Naive thymus-derived CD8-positive, alpha-beta T cell (primary cell): ENCODE results near the gene C11orf58. TPM values are rescaled to one million over a fixed set of nuclear protein-coding genes. Genes with fewer than 3 reads are reported as not detected.

ENCODE experiments used
- ATAC-seq, 2 donors: fragments of 150-1000 bp; cut with Tn5 transposase in 1 of 2; sonication (Bioruptor Pico), chemical (Tn5 transposase) in 1 of 2; 1 replicate in 1 of 2; 2 replicates in 1 of 2; pipeline ENCODE4 v1.10.0; 2021; ENCODE audit warnings: mild to moderate bottlenecking in 2 of 2, moderate library complexity in 2 of 2
- POLR2A ChIA-PET: fragments of 350-600 bp; sonication (Branson Sonifier 250); formaldehyde crosslinking; loops from one replicate; lab custom pipeline; 2021; ENCODE audit warnings: antibody characterized with exemption; lab: Charles Lee
- DNase-seq, 10 donors: peaks; one replicate each; pipeline versions ENCODE4 v3.0.0 to v3.0.0-alpha.2; 2020 to 2022
- H3K27ac Mint-ChIP-seq, 10 donors: one replicate each; pipeline ENCODE4 v1.8.0; 2020 to 2022; ENCODE audit warnings: mild to moderate bottlenecking in 10 of 10, mixed read lengths in 10 of 10, moderate library complexity in 4 of 10, inconsistent platforms in 1 of 10
- H3K27me3 Mint-ChIP-seq, 5 donors: one replicate each; pipeline ENCODE4 v1.8.0; 2021 to 2022; ENCODE audit warnings: mixed read lengths in 5 of 5
- H3K36me3 Mint-ChIP-seq, 3 donors: one replicate each; pipeline ENCODE4 v1.8.0; 2020 to 2022; ENCODE audit warnings: mixed read lengths in 3 of 3, mild to moderate bottlenecking in 2 of 3, inconsistent platforms in 1 of 3
- H3K4me1 Mint-ChIP-seq, 4 donors: one replicate each; pipeline ENCODE4 v1.8.0; 2021 to 2022; ENCODE audit warnings: mixed read lengths in 4 of 4
- H3K4me3 Mint-ChIP-seq, 10 donors: one replicate each; pipeline ENCODE4 v1.8.0; 2020 to 2022; ENCODE audit warnings: mild to moderate bottlenecking in 10 of 10, mixed read lengths in 10 of 10, moderate library complexity in 6 of 10, inconsistent platforms in 1 of 10
- H3K9me3 Mint-ChIP-seq, 9 donors: one replicate each; pipeline ENCODE4 v1.8.0; 2020 to 2022; ENCODE audit warnings: mixed read lengths in 9 of 9, mild to moderate bottlenecking in 3 of 9, inconsistent platforms in 1 of 9, moderate library complexity in 1 of 9
- polyA plus RNA-seq, 3 donors: library from polyadenylated mRNA; unstranded; fragments of 300-500 nt; fragmentation: Illumina TruSeq; gene quantifications; one replicate each; pipeline ENCODE4 v1.2.3, GENCODE V29; 2021
- total RNA-seq, 8 experiments: library from RNA in 2 of 8; stranded (reverse) in 2 of 8; gene quantifications; one replicate each; pipeline ENCODE4 v1.2.3 and lab custom pipeline; 2021 to 2026

The C11orf58 gene
- total and polyA plus RNA-seq, 5 experiments from 2014 or later: 169 to 195 (median 181) TPM

GRCh38 chr11:16789560-16790485, 51.4 kb downstream of the C11orf58 start:
- no peak overlapping the region for H3K27ac Mint-ChIP-seq

GRCh38 chr11:16790486-16791190, 52.2 kb downstream of the C11orf58 start:
- Mint-ChIP-seq H3K36me3 (no peaks in the 10 kb centered on the region), H3K27ac (no peak overlapping the region), H3K9me3 (no peaks in the 10 kb centered on the region), H3K4me1 (peaks cover 6 to 11% (median 8%) of the 10 kb centered on the region in 4 donors), H3K4me3 (no peak overlapping the region), H3K27me3 (no peaks in the 10 kb centered on the region)
- POLR2A ChIA-PET: no interaction called here
- DNase-seq: no peak
- ATAC-seq: no peak

More at GRCh38 chr11:16789560-16790485, 51.4 kb downstream of the C11orf58 start:
- Mint-ChIP-seq H3K36me3 (no peaks in the 10 kb centered on the region), H3K4me3 (no peak overlapping the region), H3K9me3 (no peaks in the 10 kb centered on the region), H3K4me1 (peaks cover under 1 to 6% (median 4%) of the 10 kb centered on the region in 4 donors), H3K27me3 (no peaks in the 10 kb centered on the region)
- ATAC-seq (no peak), DNase-seq (no peak)
- POLR2A ChIA-PET: no interaction called here

- H3K4me1 Mint-ChIP-seq: peaks cover 6 to 11% (median 7%) of the 10 kb centered on the region in 4 donors
- no peak for DNase-seq
- no peaks in the 10 kb centered on the region for H3K27me3 Mint-ChIP-seq
- POLR2A ChIA-PET: no interaction called here
- no peak for ATAC-seq
- no peaks in the 10 kb centered on the region for H3K36me3 Mint-ChIP-seq
- H3K9me3 Mint-ChIP-seq: no peaks in the 10 kb centered on the region
- H3K27ac Mint-ChIP-seq: no peak overlapping the region
- no peak overlapping the region for H3K4me3 Mint-ChIP-seq
Measured at GRCh38 chr11:16791191-16791961, 52.9 kb downstream of the C11orf58 start.

- Mint-ChIP-seq H3K4me1 (peaks cover 6 to 11% (median 7%) of the 10 kb centered on the region in 4 donors), H3K27ac (no peak overlapping the region), H3K4me3 (no peak overlapping the region), H3K36me3 (no peaks in the 10 kb centered on the region), H3K9me3 (no peaks in the 10 kb centered on the region), H3K27me3 (no peaks in the 10 kb centered on the region)
- ATAC-seq: no peak
- no peak for DNase-seq
- POLR2A ChIA-PET: no interaction called here
Measured at GRCh38 chr11:16792426-16792825, 54.0 kb downstream of the C11orf58 start.

- Mint-ChIP-seq H3K9me3 (no peaks in the 10 kb centered on the region), H3K27ac (no peak overlapping the region), H3K4me3 (no peak overlapping the region), H3K27me3 (no peaks in the 10 kb centered on the region), H3K36me3 (no peaks in the 10 kb centered on the region), H3K4me1 (peaks cover 6 to 11% (median 7%) of the 10 kb centered on the region in 4 donors)
- DNase-seq (no peak), ATAC-seq (no peak)
- POLR2A ChIA-PET: no interaction called here
Measured at GRCh38 chr11:16793009-16793408, 54.6 kb downstream of the C11orf58 start.

GRCh38 chr11:16793511-16793910, 55.1 kb downstream of the C11orf58 start:
- peak overlapping the region in 1 of 10 donors; percentile 19 for H3K27ac Mint-ChIP-seq
- ATAC-seq: no peak

GRCh38 chr11:16794047-16794818, 55.8 kb downstream of the C11orf58 start:
- Mint-ChIP-seq H3K27ac (peak overlapping the region in 1 of 10 donors; percentile 89), H3K27me3 (no peaks in the 10 kb centered on the region), H3K9me3 (no peaks in the 10 kb centered on the region), H3K4me3 (no peak overlapping the region), H3K4me1 (peaks cover 6 to 11% (median 7%) of the 10 kb centered on the region in 4 donors), H3K36me3 (no peaks in the 10 kb centered on the region)
- ATAC-seq (no peak), DNase-seq (no peak)
- POLR2A ChIA-PET: no interaction called here

More at GRCh38 chr11:16793511-16793910, 55.1 kb downstream of the C11orf58 start:
- no peaks in the 10 kb centered on the region for H3K9me3 Mint-ChIP-seq
- peaks cover 6 to 11% (median 7%) of the 10 kb centered on the region in 4 donors for H3K4me1 Mint-ChIP-seq
- DNase-seq: no peak
- H3K4me3 Mint-ChIP-seq: no peak overlapping the region
- no peaks in the 10 kb centered on the region for H3K27me3 Mint-ChIP-seq
- POLR2A ChIA-PET: no interaction called here
- H3K36me3 Mint-ChIP-seq: no peaks in the 10 kb centered on the region

- ATAC-seq (peak in 1 of 2 donors; percentile 56), DNase-seq (peak in 2 of 10 donors; percentile 11 to 23)
- Mint-ChIP-seq H3K4me1 (peaks cover 6 to 11% (median 7%) of the 10 kb centered on the region in 4 donors), H3K27ac (peak overlapping the region in 7 of 10 donors; percentile 23 to 89 (median 63)), H3K4me3 (peak overlapping the region in 2 of 10 donors; percentile 2 to 14), H3K9me3 (no peaks in the 10 kb centered on the region), H3K27me3 (no peaks in the 10 kb centered on the region), H3K36me3 (no peaks in the 10 kb centered on the region)
- POLR2A ChIA-PET: no interaction called here
Measured at GRCh38 chr11:16795146-16795545, 56.7 kb downstream of the C11orf58 start.

GRCh38 chr11:16796311-16796710, 57.9 kb downstream of the C11orf58 start:
- Mint-ChIP-seq H3K27ac (peak overlapping the region in 1 of 10 donors; percentile 4), H3K9me3 (no peaks in the 10 kb centered on the region), H3K27me3 (no peaks in the 10 kb centered on the region), H3K36me3 (no peaks in the 10 kb centered on the region), H3K4me3 (no peak overlapping the region), H3K4me1 (peaks cover 6 to 11% (median 7%) of the 10 kb centered on the region in 4 donors)
- DNase-seq: no peak
- ATAC-seq: no peak
- POLR2A ChIA-PET: no interaction called here

- peaks cover 5 to 8% (median 7%) of the 10 kb centered on the region in 4 donors for H3K4me1 Mint-ChIP-seq
- POLR2A ChIA-PET: no interaction called here
- no peaks in the 10 kb centered on the region for H3K36me3 Mint-ChIP-seq
Measured at GRCh38 chr11:16797776-16798175, 59.3 kb downstream of the C11orf58 start.

GRCh38 chr11:16799221-16799620, 60.8 kb downstream of the C11orf58 start:
- H3K27me3 Mint-ChIP-seq: no peaks in the 10 kb centered on the region
- no peak overlapping the region for H3K27ac Mint-ChIP-seq
- peaks cover 5 to 8% (median 7%) of the 10 kb centered on the region in 4 donors for H3K4me1 Mint-ChIP-seq
- no peaks in the 10 kb centered on the region for H3K36me3 Mint-ChIP-seq
- POLR2A ChIA-PET: no interaction called here
- no peak for DNase-seq
- H3K4me3 Mint-ChIP-seq: no peak overlapping the region
- ATAC-seq: no peak
- H3K9me3 Mint-ChIP-seq: no peaks in the 10 kb centered on the region

More at GRCh38 chr11:16797776-16798175, 59.3 kb downstream of the C11orf58 start:
- Mint-ChIP-seq H3K9me3 (no peaks in the 10 kb centered on the region), H3K27me3 (no peaks in the 10 kb centered on the region), H3K4me3 (no peak overlapping the region), H3K27ac (no peak overlapping the region)
- DNase-seq (no peak), ATAC-seq (no peak)

- H3K27ac Mint-ChIP-seq: no peak overlapping the region
- no peak for DNase-seq
- H3K4me3 Mint-ChIP-seq: no peak overlapping the region
- no peak for ATAC-seq
- no peaks in the 10 kb centered on the region for H3K27me3 Mint-ChIP-seq
- no peaks in the 10 kb centered on the region for H3K36me3 Mint-ChIP-seq
- POLR2A ChIA-PET: no interaction called here
- H3K9me3 Mint-ChIP-seq: no peaks in the 10 kb centered on the region
- peaks cover 3 to 5% (median 4%) of the 10 kb centered on the region in 4 donors for H3K4me1 Mint-ChIP-seq
Measured at GRCh38 chr11:16799890-16800289, 61.4 kb downstream of the C11orf58 start.
